HG03439 (cell line): Measurements from ENCODE around the gene CTNNA1.

Experiments used
- ATAC-seq: cut with Tn5 transposase; IDR thresholded peaks from one replicate; pipeline ENCODE4 v1.9.1; 2021; ENCODE audit warnings: mild to moderate bottlenecking, moderate library complexity; ENCODE audit not compliant: unreplicated experiment

Gene CTNNA1

DNA sequence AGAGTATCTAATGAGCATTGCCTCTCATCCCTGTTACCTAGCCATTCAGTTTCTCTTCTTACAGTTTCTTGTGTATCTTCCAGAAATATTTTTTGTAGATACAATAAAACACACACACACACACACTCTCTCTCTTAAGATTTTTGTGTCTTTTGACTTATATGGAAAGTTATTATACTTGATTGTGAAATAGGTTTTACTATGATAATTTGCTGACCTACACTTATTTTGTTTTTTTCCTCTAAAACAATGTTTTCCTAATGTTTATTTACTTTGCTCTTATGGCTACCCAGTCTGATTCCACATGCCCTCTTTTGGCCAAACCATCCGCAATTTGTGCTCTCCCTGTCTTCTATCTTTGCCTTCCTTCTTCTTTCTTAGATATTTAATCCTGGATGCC is 96.7 kb downstream of the CTNNA1 start:
- no peak for ATAC-seq

GRCh38 chr5:138850865-138851435 is 97.7 kb downstream of the CTNNA1 start:
- no peak for ATAC-seq

- no peak for ATAC-seq
Observed at GRCh38 chr5:138853132-138853531, 99.9 kb downstream of the CTNNA1 start.

- no peak for ATAC-seq
Observed at GRCh38 chr5:138867011-138867410, 113.8 kb downstream of the CTNNA1 start.

- ATAC-seq: no peak
Observed at GRCh38 chr5:138869038-138869437, 115.8 kb downstream of the CTNNA1 start.

GRCh38 chr5:138869763-138870500 is 116.7 kb downstream of the CTNNA1 start:
- ATAC-seq: no peak

DNA sequence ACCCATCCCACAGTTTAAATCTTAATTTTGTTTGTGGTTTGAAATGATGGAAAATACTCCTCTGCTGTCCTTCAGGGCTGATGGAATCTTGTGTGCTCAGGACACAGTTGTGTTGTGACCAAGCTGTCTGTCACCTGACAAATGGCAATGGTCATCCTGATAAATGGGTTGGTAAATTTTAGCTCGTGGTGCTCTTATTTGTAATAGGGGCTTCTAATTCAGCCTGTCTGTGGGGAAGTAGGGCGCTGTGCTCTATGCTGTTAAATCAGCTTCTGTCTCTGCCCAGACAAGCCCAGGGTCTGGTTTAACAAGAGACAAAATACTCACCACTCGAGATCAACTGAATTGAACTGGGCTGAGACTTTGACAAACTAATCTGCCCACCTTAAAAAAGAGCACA is 117.4 kb downstream of the CTNNA1 start:
- ATAC-seq: no peak

DNA sequence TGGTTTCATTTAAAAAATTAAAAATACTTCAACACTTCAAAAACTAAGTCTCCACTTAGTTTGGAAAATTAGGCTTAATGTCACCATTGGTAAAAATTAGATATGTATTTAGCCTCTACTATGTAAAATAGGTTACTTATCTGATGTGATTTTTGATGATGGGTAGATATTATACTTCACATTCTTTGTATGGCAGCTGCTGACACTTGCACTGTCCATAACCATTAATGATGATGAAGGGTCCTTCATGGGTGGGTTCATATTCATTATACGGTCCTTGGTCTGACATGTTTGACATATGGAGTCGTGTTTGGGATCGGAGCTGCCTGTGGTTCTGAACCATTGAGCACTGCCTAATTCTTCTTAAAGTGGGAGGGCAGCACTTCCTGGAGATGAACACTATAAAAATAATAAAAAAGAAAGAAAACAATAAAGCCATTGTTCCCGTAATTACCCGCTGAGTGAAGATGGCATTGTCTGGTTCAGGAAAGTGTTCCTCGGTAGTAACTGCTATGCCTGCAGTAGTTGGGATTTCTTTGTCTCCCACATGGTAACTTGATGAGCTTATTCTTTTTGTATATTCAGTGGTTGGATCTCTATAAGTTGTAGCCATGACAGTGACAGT is 119.7 kb downstream of the CTNNA1 start:
- no peak for ATAC-seq

DNA sequence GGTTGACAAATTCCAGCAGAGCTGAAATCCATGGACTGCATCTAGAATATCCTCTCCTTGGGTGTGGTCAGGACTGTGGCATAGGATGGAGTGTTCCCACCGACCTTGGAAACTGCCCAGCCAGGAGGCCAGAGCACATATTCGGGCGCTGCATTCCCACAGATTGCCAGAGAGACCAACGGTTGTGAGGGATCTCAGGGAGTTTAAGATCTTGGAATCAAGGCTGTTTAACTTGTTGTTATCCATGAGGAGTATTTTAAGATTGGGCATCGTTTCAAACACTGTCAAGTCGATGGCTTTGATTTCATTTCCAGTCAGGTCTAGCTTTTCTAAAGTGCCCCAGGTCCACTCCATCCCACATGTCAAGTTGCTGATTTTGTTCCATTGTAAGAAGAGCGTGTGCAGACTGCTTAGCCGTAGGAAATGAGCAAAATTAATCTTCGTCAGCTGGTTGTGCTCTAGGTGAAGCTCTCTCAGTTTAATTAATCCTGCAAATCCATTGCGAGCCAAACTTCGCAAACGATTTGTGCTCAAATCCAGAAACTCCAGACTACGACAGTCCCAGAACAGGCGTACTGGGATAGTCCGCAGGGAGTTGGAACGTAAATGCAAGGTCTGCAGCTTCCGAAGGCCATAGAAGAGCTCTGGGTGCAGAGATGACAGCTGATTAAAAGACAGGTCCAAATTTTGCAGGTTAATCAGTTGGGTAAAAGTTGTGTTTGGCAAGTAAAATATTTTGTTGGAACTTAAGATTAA is 120.4 kb downstream of the CTNNA1 start:
- no peak for ATAC-seq

DNA sequence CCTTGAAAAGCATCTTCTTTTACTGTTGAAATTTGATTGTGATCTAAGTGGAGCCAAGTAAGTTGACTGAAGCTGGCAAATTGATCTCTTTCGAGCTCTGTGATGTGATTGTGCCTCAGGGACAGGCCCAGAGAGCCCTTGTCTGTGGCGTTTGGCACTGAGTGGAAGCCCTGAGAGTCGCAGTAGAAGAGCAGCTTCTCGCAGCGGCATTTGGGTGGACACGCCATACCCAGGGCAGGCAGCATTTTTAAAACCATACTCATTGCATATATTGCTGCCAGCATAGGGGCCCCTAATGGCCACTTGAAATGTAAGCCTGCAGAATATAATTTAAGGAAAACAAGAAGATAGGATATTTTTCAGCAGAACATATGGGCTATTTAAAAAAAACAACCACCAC is 121.0 kb downstream of the CTNNA1 start:
- no peak for ATAC-seq

DNA sequence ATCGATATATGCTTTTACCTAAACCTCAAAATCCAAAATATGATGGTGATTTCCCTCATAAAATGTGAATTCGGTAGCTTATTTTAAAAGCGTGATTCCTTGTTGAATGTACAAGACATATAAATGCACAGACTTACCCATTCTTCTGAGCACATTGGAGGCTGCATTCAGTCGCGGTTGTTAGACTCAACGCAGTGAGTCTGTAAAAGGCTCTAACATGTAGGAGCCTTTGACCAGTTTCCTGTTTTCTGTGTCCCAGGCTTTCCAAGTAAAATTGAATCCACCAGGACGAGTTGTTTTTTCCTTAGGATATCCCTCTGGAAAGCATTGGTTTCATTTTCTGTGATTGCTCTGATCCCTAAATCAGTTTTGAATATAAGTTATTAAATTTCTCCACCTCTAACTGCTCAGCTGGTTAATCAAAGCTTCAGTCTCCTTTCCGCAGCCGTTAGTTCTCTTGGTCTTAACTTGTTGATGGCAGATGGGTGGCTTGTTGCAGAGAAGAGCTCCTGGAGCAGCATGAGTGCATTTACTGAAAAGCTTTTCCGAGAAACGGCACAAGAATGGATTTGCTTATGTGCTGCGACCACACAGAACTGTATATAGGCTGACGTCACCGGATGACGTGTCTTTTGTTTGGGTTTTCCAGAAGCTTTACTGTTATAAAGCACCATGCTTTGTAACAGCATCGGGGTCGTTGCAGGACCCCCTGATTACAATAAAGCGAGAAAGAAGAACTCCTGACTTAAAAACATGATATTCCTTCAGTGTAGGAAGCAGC is 121.7 kb downstream of the CTNNA1 start, which contains the start of gene LRRTM2:
LRRTM2 (minus strand) TSS at position 565 of the 781 bp plus-strand sequence; CDS start at position 141, 424 bp downstream.
- no peak for ATAC-seq

DNA sequence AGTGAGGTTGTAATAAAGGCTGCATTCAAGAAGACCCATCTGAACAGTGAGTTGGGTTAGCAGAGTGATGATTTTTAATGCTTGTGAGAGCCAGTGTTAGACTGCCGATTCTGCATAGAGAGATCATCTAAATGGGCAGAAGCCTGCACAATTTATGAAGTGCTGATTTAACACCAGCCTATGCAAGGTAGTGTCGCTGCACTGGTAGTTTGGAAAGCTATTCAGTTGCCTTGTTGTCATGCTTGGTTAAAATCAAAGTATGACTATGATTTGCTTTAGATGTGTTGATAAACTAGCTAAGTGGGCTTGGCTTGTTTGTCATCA is 122.3 kb downstream of the CTNNA1 start:
- ATAC-seq: no peak

GRCh38 chr5:138875946-138876345 is 122.7 kb downstream of the CTNNA1 start:
- ATAC-seq: no peak

DNA sequence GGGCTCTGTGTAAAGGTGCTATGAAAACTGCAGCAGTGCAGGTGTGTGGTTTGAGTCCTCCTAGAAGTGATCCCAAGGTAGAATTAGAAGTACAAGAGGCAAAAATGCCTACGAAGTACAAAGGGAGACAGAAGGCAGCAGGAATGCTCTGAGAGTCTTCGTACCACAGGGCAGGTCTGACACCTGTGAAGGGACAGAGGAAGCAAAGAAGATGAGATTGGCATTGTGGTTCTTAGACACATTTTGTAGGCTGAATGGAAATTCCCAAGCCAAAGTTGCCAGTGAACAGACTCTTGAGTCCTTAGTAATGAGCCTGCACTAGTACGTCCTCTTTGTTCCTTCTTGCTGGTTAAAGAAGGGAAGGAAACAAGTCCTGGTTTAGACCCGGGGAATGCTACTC is 123.6 kb downstream of the CTNNA1 start:
- no peak for ATAC-seq

GRCh38 chr5:138878437-138879235 is 125.4 kb downstream of the CTNNA1 start:
- ATAC-seq: no peak

GRCh38 chr5:138883211-138883610 is 130.0 kb downstream of the CTNNA1 start:
- ATAC-seq: no peak

DNA sequence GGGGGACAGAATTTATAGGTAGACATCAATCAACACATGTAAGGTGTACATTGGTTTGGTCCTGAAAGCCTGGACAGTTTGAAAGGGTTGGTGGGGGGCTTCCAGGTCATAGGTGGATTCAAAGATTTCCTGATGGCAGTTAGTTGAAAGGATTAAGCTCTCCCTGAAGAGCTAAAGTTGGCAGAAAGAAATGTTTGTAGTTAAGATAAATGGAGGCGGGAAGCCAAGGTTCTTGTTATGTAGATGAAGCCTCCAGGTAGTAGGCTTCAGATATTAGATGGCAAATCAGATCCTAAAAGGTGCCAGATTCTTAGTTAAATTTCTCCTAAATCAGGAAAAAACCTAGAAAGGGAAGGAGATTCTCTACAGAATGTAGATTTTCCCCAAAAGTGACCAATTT is 130.9 kb downstream of the CTNNA1 start:
- no peak for ATAC-seq

GRCh38 chr5:138884554-138884953 is 131.3 kb downstream of the CTNNA1 start:
- ATAC-seq: no peak

- ATAC-seq: no peak
Observed at GRCh38 chr5:138889994-138890393, 136.8 kb downstream of the CTNNA1 start.

GRCh38 chr5:138890644-138891043 is 137.4 kb downstream of the CTNNA1 start:
- no peak for ATAC-seq
